H1 (cell line): ENCODE measurements around the gene BCAS3. TPM values are rescaled to one million over a fixed set of nuclear protein-coding genes. Genes with fewer than 3 reads are reported as not detected.

Experiments used
- CTCF ChIA-PET: fragments of 300-600 bp; sonication (Branson Sonifier 250); formaldehyde crosslinking; loops from one replicate; lab custom pipeline; 2021; ENCODE audit not compliant: partially characterized antibody; lab: Charles Lee
- POLR2A ChIA-PET: fragments of 300-600 bp; sonication (Branson Sonifier 250); formaldehyde crosslinking; loops from one replicate; lab custom pipeline; 2021; ENCODE audit warnings: inconsistent platforms; ENCODE audit not compliant: partially characterized antibody; lab: Charles Lee
- DNase-seq, 2 experiments: peaks; one replicate each; pipeline versions ENCODE4 v3.0.0 to v3.0.0-alpha.2; 2010 to 2022; ENCODE audit warnings: low spot score in 2 of 2, low read depth in 1 of 2, mixed read lengths in 1 of 2
- FAIRE-seq: peaks from 2 replicates; lab custom pipeline; 2011; peaks lifted over from hg19 to GRCh38; lab: Jason Lieb, UNC
- H2AFZ ChIP-seq: 2 replicates; pipeline ENCODE4 v1.8.1; 2012; ENCODE audit warnings: low read length, inconsistent platforms
- H2AK5ac ChIP-seq: 2 replicates; pipeline ENCODE4 v1.6.1; 2013; ENCODE audit warnings: low read depth, low read length
- H2BK120ac ChIP-seq: replicated peaks from 2 replicates; pipeline ENCODE3; 2013; ENCODE audit warnings: low read depth, low read length, inconsistent platforms
- H2BK12ac ChIP-seq: 2 replicates; pipeline ENCODE4 v1.6.1; 2013; ENCODE audit warnings: low read depth, low read length
- H2BK15ac ChIP-seq: 2 replicates; pipeline ENCODE4 v1.6.1; 2013; ENCODE audit warnings: low read length
- H2BK20ac ChIP-seq: 2 replicates; pipeline ENCODE4 v1.6.1; 2013; ENCODE audit warnings: low read length
- H2BK5ac ChIP-seq: 2 replicates; pipeline ENCODE4 v1.6.1; 2013; ENCODE audit warnings: low read depth, low read length
- H3K14ac ChIP-seq: 2 replicates; pipeline ENCODE4 v1.6.1; 2013; ENCODE audit warnings: inconsistent platforms; ENCODE audit not compliant: insufficient read length
- H3K18ac ChIP-seq: 2 replicates; pipeline ENCODE4 v1.6.1; 2013; ENCODE audit warnings: low read length; ENCODE audit errors: extremely low read depth
- H3K23ac ChIP-seq: 2 replicates; pipeline ENCODE4 v1.6.1; 2013; ENCODE audit warnings: inconsistent platforms; ENCODE audit not compliant: insufficient read length
- H3K23me2 ChIP-seq: 2 replicates; pipeline ENCODE4 v1.6.1; 2013; ENCODE audit warnings: low read depth, low read length
- H3K27ac ChIP-seq: 2 replicates; pipeline ENCODE4 v1.6.1; 2011; ENCODE audit warnings: low read depth, low read length, inconsistent platforms
- H3K27me3 ChIP-seq, 4 experiments: replicated peaks in 1 of 4; 1 replicate in 1 of 4; 2 replicates in 3 of 4; pipeline versions ENCODE4 v1.6.1 to v1.8.1; 2011 to 2013; ENCODE audit warnings: low read length in 3 of 4, mild to moderate bottlenecking in 3 of 4, inconsistent platforms in 2 of 4, mixed read lengths in 2 of 4, moderate library complexity in 1 of 4; ENCODE audit not compliant: control insufficient read depth in 3 of 4, insufficient read depth in 3 of 4; ENCODE audit errors: extremely low read depth in 1 of 4
- H3K36me3 ChIP-seq, 4 experiments: 2 replicates each; pipeline versions ENCODE4 v1.6.1 to v1.8.1; 2011 to 2013; ENCODE audit warnings: mild to moderate bottlenecking in 4 of 4, low read length in 3 of 4, moderate library complexity in 2 of 4, control low read depth in 1 of 4, inconsistent platforms in 1 of 4; ENCODE audit not compliant: insufficient read depth in 4 of 4, control insufficient read depth in 2 of 4
- H3K4ac ChIP-seq: replicated peaks from 2 replicates; pipeline ENCODE3; 2013; ENCODE audit warnings: low read length, low read depth, mixed read lengths, inconsistent platforms; ENCODE audit not compliant: insufficient read length
- H3K4me1 ChIP-seq, 4 experiments: replicated peaks in 1 of 4; 1 replicate in 1 of 4; 2 replicates in 3 of 4; pipeline versions ENCODE4 v1.6.1 to v1.8.1; 2011 to 2013; ENCODE audit warnings: low read length in 3 of 4, inconsistent platforms in 2 of 4, mixed read lengths in 1 of 4; ENCODE audit not compliant: insufficient read depth in 4 of 4, control insufficient read depth in 3 of 4
- H3K4me2 ChIP-seq, 2 experiments: 2 replicates each; pipeline versions ENCODE4 v1.6.1 to v1.8.1; 2011 to 2013; ENCODE audit warnings: low read depth in 2 of 2, low read length in 2 of 2, control low read depth in 1 of 2, inconsistent platforms in 1 of 2, mild to moderate bottlenecking in 1 of 2; ENCODE audit not compliant: insufficient read depth in 1 of 2
- H3K4me3 ChIP-seq, 4 experiments: fragments of 200-600, 300-600 bp in 1 of 4; sonication (generic), shearing (Covaris generic), sonication (Bioruptor Twin) in 1 of 4; 2 replicates each; pipeline versions ENCODE4 v1.5.1 to v1.8.1; 2011 to 2016; ENCODE audit warnings: low read length in 4 of 4, low read depth in 3 of 4, control low read depth in 2 of 4, inconsistent platforms in 2 of 4, mild to moderate bottlenecking in 2 of 4, mixed read lengths in 1 of 4, moderate library complexity in 1 of 4; ENCODE audit not compliant: insufficient read depth in 2 of 4; ENCODE audit errors: extremely low read depth in 1 of 4
- H3K56ac ChIP-seq: replicated peaks from 2 replicates; pipeline ENCODE3; 2013; ENCODE audit warnings: low read depth, mild to moderate bottlenecking, mixed read lengths, low read length, inconsistent platforms; ENCODE audit not compliant: insufficient read length
- H3K79me1 ChIP-seq: 2 replicates; pipeline ENCODE4 v1.6.1; 2013; ENCODE audit warnings: low read depth, low read length, control low read depth
- H3K79me2 ChIP-seq, 2 experiments: 2 replicates each; pipeline versions ENCODE4 v1.6.1 to v1.8.1; 2012 to 2013; ENCODE audit warnings: low read length in 2 of 2, mild to moderate bottlenecking in 2 of 2, inconsistent platforms in 1 of 2; ENCODE audit not compliant: insufficient read depth in 2 of 2, control insufficient read depth in 1 of 2
- H3K9ac ChIP-seq, 4 experiments: replicated peaks in 1 of 4; 1 replicate in 1 of 4; 2 replicates in 3 of 4; pipeline versions ENCODE4 v1.6.1 to v1.8.1; 2011 to 2013; ENCODE audit warnings: low read depth in 3 of 4, low read length in 3 of 4, control low read depth in 2 of 4, mild to moderate bottlenecking in 2 of 4, moderate library complexity in 2 of 4, inconsistent platforms in 1 of 4; ENCODE audit errors: extremely low read depth in 1 of 4
- H3K9me3 ChIP-seq, 2 experiments: 2 replicates each; pipeline versions ENCODE4 v1.6.1 to v1.8.1; 2012 to 2013; ENCODE audit warnings: mild to moderate bottlenecking in 2 of 2, moderate library complexity in 2 of 2, control low read depth in 1 of 2, inconsistent platforms in 1 of 2, low read depth in 1 of 2, low read length in 1 of 2, mixed read lengths in 1 of 2; ENCODE audit not compliant: insufficient read depth in 2 of 2
- H4K20me1 ChIP-seq, 2 experiments: replicated peaks in 1 of 2; 2 replicates each; pipeline versions ENCODE3 to v1.8.1; 2011 to 2013; ENCODE audit warnings: inconsistent platforms in 2 of 2, low read length in 2 of 2, mild to moderate bottlenecking in 1 of 2; ENCODE audit not compliant: insufficient read depth in 2 of 2, control insufficient read depth in 1 of 2
- H4K5ac ChIP-seq: 2 replicates; pipeline ENCODE4 v1.6.1; 2013; ENCODE audit warnings: low read length, low read depth, mixed read lengths, inconsistent platforms; ENCODE audit not compliant: insufficient read length
- H4K8ac ChIP-seq: 2 replicates; pipeline ENCODE4 v1.8.0; 2013; ENCODE audit warnings: mild to moderate bottlenecking, moderate library complexity, low read length, inconsistent platforms; ENCODE audit not compliant: insufficient read depth; ENCODE audit errors: extremely low read depth
- H4K91ac ChIP-seq: replicated peaks from 2 replicates; pipeline ENCODE3; 2013; ENCODE audit warnings: low read length, mixed read lengths, inconsistent platforms; ENCODE audit not compliant: insufficient read length
- CBX5 ChIP-seq: fragments of 300-800, 300-1000 bp; sonication (generic); IDR thresholded peaks from 2 replicates; pipeline ENCODE4 v1.7.1; 2016; ENCODE audit warnings: antibody characterized with exemption, low read length, low read depth
- CBX8 ChIP-seq: fragments of 300-800, 300-1000 bp; sonication (generic); IDR thresholded peaks from 2 replicates; pipeline ENCODE4 v1.7.1; 2016; ENCODE audit warnings: low read depth, low read length, borderline replicate concordance
- HDAC6 ChIP-seq: IDR thresholded peaks from one replicate; pipeline ENCODE4 v1.7.1; 2012; ENCODE audit warnings: low read depth, mild to moderate bottlenecking, inconsistent platforms, low read length, moderate library complexity
- NANOG ChIP-seq: IDR thresholded peaks from 2 replicates; pipeline ENCODE4 v1.6.1; 2011; ENCODE audit warnings: low read length, low read depth, mild to moderate bottlenecking, inconsistent platforms; ENCODE audit not compliant: insufficient read depth, poor library complexity, severe bottlenecking
- POLR2A ChIP-seq, 2 experiments: IDR thresholded peaks; 1 replicate in 1 of 2; 2 replicates in 1 of 2; pipeline ENCODE4 v1.6.1; 2011; ENCODE audit warnings: low read depth in 2 of 2, low read length in 2 of 2, mild to moderate bottlenecking in 2 of 2; ENCODE audit errors: control extremely low read depth in 1 of 2
- POLR2AphosphoS5 ChIP-seq: IDR thresholded peaks from 2 replicates; pipeline ENCODE4 v1.6.1; 2011; ENCODE audit warnings: low read depth, low read length
- RAD21 ChIP-seq, 2 experiments: IDR thresholded peaks in 1 of 2; conservative IDR thresholded peaks in 1 of 2; 2 replicates each; pipeline ENCODE4 v1.6.1; 2011; ENCODE audit warnings: low read depth in 2 of 2, low read length in 2 of 2, improper control_type of control experiment in 1 of 2, inconsistent platforms in 1 of 2, mild to moderate bottlenecking in 1 of 2, moderate library complexity in 1 of 2
- SIN3A ChIP-seq, 2 experiments: IDR thresholded peaks in 1 of 2; conservative IDR thresholded peaks in 1 of 2; 2 replicates each; pipeline ENCODE4 v1.6.1; 2011 to 2012; ENCODE audit warnings: low read length in 2 of 2, improper control_type of control experiment in 1 of 2, low read depth in 1 of 2, mild to moderate bottlenecking in 1 of 2
- SIX5 ChIP-seq: IDR thresholded peaks from 2 replicates; pipeline ENCODE4 v1.6.1; 2011; ENCODE audit warnings: mild to moderate bottlenecking, low read depth, low read length
- SP4 ChIP-seq: IDR thresholded peaks from 2 replicates; pipeline ENCODE4 v1.6.1; 2012; ENCODE audit warnings: low read length, inconsistent platforms
- TAF1 ChIP-seq: IDR thresholded peaks from 2 replicates; pipeline ENCODE4 v1.6.1; 2011; ENCODE audit warnings: mild to moderate bottlenecking, low read depth, low read length
- TAF7 ChIP-seq: optimal IDR thresholded peaks from 2 replicates; pipeline ENCODE3; 2011; ENCODE audit warnings: low read depth, mild to moderate bottlenecking, inconsistent platforms, low read length, moderate library complexity, borderline replicate concordance
- ZNF274 ChIP-seq: IDR thresholded peaks from 2 replicates; pipeline ENCODE4 v1.7.0; 2012; ENCODE audit warnings: low read length, borderline replicate concordance; ENCODE audit errors: extremely low read depth
- WGBS, 2 experiments: shearing (Covaris generic) in 1 of 2; methylation state at CpG; one replicate each; pipeline versions ENCODE4 v1.1.6 to v1.1.7; 2013 to 2015; ENCODE audit warnings: low lambda C conversion rate in 2 of 2, mixed read lengths in 2 of 2, inconsistent platforms in 1 of 2, low coverage in 1 of 2, missing lambda C conversion rate in 1 of 2; ENCODE audit not compliant: insufficient replicate concordance in 2 of 2, insufficient coverage in 1 of 2, insufficient read length in 1 of 2; ENCODE audit errors: extremely low coverage in 1 of 2, missing lambda C conversion rate in 1 of 2; 5-methylcytosine and 5-hydroxymethylcytosine counted together
- polyA plus RNA-seq, 7 experiments: library from polyadenylated mRNA; depleted of rRNA in 3 of 7; stranded (reverse) in 5 of 7; unstranded in 2 of 7; fragments of >200 nt in 5 of 7; fragments of 200-250 nt in 2 of 7; gene quantifications; 1 replicate in 5 of 7; 2 replicates in 1 of 7; 4 replicates in 1 of 7; pipeline versions ENCODE4 v1.2.1 to v1.2.3, GENCODE V29; 2011 to 2013; ENCODE audit warnings: missing spikeins in 2 of 7, mixed read lengths in 2 of 7
- total RNA-seq: library from RNA; stranded (reverse); fragmentation: NEBNext Ultra II Directional; extraction: Animal tissue kit (Norgen Biotek cat#: 25700); gene quantifications from 2 replicates; pipeline ENCODE4 v1.2.1, GENCODE V29; 2021

BCAS3 gene
- total and polyA plus RNA-seq, 2 of the 8 experiments (the other 6 are each of a cell fraction or from before 2014, with no cell fraction given), result 9.9 to 13.3 TPM

DNA sequence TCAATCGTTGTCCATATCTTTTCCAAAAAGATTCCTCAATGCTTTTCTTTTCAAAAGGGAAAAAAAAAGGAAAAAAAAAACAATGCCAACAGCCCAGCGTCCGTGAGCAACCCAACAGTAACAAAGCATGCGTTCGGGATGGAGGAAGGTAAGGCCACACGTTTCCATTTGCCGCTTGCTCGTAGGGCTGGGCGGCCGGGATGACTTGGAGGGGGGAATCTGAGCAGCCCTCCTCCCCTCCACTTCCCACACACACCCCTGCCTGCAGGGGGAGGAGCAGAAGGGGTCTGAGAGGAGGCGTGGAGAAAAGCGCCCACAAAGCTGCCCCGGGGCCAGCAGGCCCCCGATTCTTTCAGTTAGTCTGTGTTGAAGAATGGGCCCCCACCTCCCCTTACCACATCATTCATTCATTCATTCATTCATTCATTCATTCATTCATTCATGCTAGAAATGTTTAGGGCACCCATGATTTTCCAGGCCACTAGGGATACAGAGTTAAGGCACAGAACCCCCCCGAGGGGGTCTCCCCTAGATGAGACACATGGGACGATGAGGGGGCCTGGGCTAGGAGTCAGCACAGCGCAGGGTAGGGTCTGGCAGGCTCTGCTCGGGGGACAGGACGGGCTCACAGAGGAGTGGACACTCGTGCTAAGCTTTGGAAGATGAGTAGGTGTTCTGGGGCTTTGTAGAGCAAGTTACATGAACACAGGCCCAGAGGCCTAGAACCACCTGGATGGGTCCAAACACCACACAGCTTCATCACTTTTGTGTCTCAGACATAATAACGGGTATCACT lies 711.1 kb downstream of the BCAS3 start:
- no peak overlapping the region for H3K27ac ChIP-seq
- no peak overlapping the region for H2BK120ac ChIP-seq
- FAIRE-seq (no peak), DNase-seq (no peak)
- no peak overlapping the region for H3K23ac ChIP-seq
- H3K36me3 ChIP-seq, result no peaks in the 10 kb centered on the region
- H3K9me3 ChIP-seq, result no peaks in the 10 kb centered on the region
- H3K18ac ChIP-seq, result no peak overlapping the region
- 85% methylated on average over 17 of the region's 21 CpGs; no CpG with 5 or more reads in 1 of the 2 experiments for WGBS, 2 experiments
- H3K14ac ChIP-seq, result no peak overlapping the region
- ChIA-PET CTCF (interaction anchor here (0.8 to 3.7 kb wide), 6 partner anchors 8 to 417 kb away, joined by 3 to 22 read pairs (median 10); no protein-coding TSS in a partner anchor), POLR2A (no interaction called here)
- H3K56ac ChIP-seq, result no peak overlapping the region
- H4K20me1 ChIP-seq, result peaks cover 1 to 7% of the 10 kb centered on the region in 2 experiments
- H3K27me3 ChIP-seq, result peaks cover 0 to 13% (median 10%) of the 10 kb centered on the region in 4 experiments; a peak in 6 of 7 replicates
- no peak overlapping the region for H4K5ac ChIP-seq
- no peak overlapping the region for H2BK12ac ChIP-seq
- no peaks in the 10 kb centered on the region for H3K23me2 ChIP-seq
- H2AFZ ChIP-seq, result no peak overlapping the region
- peaks cover 0 to 3% (median 0%) of the 10 kb centered on the region in 4 experiments; a peak in 3 of 7 replicates for H3K4me1 ChIP-seq
- no peak overlapping the region for H3K9ac ChIP-seq
- H4K91ac ChIP-seq, result no peak overlapping the region
- no peak overlapping the region for H3K4me3 ChIP-seq
- H3K4me2 ChIP-seq, result no peak overlapping the region
- H2AK5ac ChIP-seq, result no peak overlapping the region
- no peak overlapping the region for H3K4ac ChIP-seq
- no peak overlapping the region for H2BK15ac ChIP-seq
- H2BK5ac ChIP-seq, result no peak overlapping the region
- H2BK20ac ChIP-seq, result no peak overlapping the region
- no peaks in the 10 kb centered on the region for H3K79me2 ChIP-seq
- H3K79me1 ChIP-seq, result no peaks in the 10 kb centered on the region
- no peak overlapping the region for H4K8ac ChIP-seq
- TF ChIP-seq RAD21 (IDR thresholded peaks at IDR 0.05 in 1 of 2, conservative IDR thresholded peaks at IDR 0.05 in 1 of 2; ENCODE audit: low read depth in 2 of 2, low read length in 2 of 2) (no peak), ZNF274 (no peak), TAF1 (no peak), SP4 (no peak), SIN3A (conservative IDR thresholded peaks at IDR 0.05 in 1 of 2, IDR thresholded peaks at IDR 0.05 in 1 of 2; ENCODE audit: low read depth in 1 of 2, low read length in 2 of 2) (no peak), TAF7 (no peak), CBX8 (no peak), HDAC6 (no peak), NANOG (no peak), CBX5 (no peak), SIX5 (no peak), POLR2AphosphoS5 (no peak), POLR2A (IDR thresholded peaks at IDR 0.05; ENCODE audit: control extremely low read depth in 1 of 2, low read depth in 2 of 2, low read length in 2 of 2) (no peak)
